ENCODE results near the gene SLC35C1.
A peak's percentile ranks its signal among the peaks of the same experiment; 100 is the strongest.

The SLC35C1 gene

DNA sequence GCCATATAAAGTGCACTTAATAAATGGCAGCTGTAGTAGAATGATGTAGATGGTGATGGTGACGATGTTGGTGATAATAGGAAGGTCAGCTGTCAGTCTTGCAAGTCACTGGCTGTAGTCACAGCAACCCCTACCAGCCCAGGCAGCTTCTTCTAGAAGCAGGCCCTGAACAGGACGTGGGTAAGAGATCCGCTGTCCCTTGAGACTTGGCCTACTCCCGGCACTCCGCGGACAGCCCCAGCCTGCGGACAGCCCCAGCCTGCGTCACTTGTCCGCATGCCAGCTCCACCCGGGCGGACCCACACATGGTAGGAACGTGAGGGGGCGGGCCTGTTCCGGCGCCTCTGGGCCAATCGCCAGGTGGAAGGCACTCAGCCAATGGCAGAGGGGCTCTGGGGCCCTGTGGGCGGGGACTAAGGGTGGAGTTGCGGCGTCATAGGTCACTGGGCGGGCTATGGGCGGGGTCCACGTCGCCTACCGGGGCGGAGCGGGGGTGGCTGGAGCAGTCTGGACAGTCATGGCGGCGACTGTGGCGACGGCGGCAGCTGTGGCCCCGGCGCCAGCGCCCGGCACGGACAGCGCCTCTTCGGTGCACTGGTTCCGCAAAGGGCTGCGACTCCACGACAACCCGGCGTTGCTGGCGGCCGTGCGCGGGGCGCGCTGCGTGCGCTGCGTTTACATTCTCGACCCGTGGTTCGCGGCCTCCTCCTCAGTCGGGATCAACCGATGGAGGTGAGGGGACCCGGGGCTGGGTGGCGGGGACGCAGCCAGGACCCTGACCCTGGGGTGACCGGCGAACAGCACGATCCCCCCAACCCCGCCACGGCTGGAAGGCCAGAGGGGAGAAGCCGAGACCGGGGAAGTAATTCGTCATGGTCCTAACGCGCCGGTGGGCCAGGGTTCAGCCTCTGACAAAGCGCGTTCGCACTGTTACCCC is 42.3 kb downstream of the SLC35C1 start, which contains the start of gene CRY2:
Gene CRY2 (plus strand): TSS at position 502 of the 937 bp plus-strand sequence. CDS start 16 bp downstream, at position 518.
- DNase-seq: peak; percentile 96

DNA sequence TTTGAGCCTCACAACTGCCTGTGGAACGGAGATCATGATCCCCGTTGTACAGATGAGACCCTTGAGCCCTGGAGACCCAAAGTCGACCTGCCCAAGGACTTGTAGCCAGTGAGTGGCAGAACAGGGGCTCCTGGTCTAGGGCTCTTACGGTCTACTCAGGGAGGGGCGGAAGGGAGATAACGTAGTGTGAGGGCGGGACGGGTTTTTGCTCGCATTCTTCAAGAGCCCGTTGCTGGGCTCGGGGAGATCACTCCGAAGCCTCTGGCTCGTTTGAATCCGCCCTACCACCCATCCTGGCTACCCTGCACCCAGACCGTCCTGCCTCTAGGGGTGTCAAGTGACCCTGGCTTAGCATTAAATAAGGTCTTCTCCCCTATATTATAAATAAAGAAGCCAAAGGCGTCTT is 43.0 kb downstream of the SLC35C1 start:
- no peak for DNase-seq

DNA sequence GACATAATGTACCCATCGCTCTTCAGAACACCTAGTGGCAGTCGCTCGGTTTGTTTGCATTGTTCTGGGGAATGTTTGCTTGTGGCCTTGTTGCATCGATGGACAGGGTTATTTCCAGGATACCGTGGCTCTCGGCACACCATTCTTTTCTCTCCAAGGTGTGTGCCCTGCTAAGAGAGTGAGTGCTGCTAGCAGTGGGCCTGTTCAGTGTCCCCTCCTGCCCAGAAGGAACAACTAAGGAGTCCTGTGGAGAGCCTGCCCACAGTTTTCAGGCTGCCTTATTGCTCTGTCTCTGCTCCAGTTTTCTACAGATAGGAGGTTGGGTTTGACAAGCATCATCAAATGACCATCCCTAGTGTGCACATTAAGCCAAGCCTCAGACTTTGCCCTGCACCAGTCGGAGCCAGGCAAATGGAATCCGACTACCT is 43.7 kb downstream of the SLC35C1 start:
- DNase-seq: no peak

DNA sequence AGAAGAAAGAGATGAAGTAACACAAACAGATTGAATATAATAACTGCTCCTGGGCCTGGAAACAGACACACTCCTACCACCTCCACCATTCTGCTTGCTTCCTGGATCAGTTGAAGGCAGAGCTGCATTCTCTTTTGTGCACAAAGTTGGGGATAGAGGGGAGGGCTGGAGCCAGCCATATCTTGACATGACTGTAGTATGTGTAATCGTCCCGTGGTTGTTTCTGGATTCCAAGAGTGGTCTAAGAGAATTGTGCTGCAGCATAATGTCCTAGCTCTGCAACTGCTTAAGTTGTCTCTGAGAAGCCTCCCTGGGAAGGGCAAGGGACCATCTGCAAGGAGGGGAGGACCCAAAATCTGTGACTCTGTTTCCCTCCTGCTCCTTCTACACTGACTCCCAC is 45.5 kb downstream of the SLC35C1 start:
- DNase-seq: no peak

DNA sequence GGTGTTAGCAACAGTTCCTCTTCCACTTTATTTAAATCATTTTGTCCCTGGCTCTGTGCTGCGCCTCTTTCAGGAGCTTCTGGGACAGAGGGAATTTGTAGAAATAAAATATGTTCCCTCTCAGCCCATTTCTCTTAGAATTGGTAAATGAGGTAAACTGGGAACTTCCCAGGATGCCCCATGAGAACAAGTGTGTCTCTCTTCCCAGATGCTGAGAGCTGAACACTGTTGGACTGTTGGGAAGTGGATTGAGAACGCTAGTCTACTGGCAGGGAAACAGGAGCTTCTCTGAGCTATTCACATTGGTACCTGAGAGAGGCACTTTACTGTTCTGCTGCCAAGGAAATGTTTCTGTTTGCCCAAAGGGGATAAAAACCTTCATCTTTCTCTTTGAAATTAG is 46.3 kb downstream of the SLC35C1 start:
- DNase-seq: no peak

DNA sequence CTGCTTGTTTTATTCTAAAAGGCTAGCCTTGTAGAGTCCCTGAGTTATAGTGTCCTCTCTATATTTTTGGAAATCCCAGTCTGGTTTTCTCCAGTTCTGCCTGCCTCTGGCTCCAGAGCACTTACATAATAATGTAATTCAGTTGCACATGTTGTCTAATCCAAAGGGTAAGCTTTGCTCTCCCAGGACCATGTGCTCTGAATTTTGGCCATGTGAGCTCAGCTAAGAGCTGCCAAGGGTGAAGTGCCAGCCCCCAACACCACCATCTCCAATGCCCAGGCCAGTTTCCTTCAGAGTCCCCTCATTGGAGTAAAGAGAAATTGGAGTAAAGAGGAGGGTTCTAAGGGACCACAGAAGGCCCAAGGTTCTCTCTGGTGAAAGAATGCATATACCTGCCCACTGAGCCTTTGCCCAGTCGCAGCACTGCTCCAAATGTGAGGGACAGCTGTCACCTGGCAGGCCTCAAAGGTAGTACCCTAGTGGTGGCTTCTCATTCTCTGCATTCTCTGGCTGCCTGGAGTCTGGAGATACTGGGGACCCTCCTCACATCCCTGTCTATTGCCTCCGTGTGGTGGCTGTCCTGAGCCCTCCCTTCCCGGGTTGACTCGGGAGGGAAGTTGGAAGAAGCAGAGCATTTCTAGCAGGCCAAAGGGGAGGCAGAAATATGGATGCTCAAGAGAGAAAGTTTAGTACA is 47.2 kb downstream of the SLC35C1 start:
- DNase-seq: no peak

DNA sequence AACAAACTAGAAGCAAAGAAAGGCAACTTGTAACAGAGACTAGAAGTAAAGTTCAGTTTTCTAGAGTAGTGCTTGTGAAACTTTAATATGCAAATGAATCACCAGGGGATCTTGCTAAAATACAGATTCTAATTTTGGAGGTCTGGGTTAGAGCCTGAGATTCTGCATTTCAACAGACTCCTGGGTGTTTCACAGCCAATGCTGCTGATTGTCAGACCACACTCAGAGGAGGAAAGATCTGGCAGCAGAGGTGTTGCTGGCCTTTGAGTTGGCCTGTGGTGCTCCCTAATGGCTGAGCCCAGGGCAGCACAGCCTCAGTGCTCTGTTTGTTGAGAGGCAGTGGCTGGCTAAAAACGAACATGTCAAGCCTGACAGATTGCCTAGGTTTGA is 47.8 kb downstream of the SLC35C1 start:
- DNase-seq: no peak

DNA sequence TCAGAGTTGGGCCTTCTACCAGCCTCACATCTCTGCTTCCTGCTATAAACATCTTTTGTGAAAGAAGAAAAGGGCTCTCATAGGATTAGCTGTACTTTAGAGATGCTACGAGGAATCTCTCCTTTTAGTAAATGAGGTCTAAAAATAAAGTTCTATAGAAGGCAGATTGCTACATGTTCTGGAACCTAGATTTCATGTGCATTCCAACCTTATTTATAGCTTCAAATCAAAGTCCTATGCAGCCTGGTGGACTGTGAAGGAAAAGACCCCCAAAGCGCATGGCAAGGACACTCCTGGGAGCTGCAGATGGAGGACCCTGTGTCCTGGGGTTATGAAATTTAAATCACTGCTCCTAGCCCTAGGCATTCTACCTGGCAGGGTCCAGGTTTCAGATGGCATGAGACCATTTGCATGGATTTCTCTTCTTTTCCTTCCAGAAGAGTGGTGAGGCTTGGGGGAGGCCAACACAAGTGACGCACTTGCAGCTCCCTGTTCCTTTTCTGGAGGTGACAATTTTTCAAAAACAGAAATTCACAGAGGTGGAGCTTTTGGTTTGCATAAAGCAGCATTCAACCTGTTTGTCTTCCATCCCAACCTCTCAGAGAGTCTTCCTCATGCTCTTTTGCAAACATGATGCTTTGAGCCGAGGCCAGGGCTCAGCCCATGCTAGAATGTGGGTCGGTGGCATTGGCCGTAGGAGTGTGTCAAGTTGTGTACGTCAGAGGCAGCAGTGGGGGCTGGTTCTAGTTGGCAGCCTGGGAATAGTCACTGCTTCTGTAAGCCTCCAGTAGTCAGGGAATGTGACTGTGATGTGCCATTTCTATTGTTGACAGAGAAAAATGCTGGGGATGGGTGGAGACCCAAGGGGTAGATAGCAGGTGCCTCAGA is 48.6 kb downstream of the SLC35C1 start:
- DNase-seq: no peak

DNA sequence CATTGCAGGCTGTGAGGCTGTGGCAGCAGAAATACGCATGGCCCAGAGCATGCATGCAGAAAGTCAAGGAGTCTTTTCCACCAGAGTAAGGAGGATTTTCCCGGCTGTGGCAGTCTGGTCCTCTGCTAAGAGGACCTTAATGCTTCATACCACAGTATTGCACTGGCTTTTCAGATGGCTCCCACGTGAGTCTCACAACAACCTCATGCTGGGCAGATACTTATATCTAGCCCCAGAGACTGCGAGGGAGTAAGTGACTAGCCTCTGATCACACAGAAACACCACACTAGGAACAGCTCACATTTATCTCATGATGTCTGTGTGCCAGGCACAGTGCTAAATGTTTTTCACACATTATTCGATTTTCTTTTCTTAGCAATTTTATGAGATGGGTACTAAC is 50.4 kb downstream of the SLC35C1 start:
- DNase-seq: no peak

DNA sequence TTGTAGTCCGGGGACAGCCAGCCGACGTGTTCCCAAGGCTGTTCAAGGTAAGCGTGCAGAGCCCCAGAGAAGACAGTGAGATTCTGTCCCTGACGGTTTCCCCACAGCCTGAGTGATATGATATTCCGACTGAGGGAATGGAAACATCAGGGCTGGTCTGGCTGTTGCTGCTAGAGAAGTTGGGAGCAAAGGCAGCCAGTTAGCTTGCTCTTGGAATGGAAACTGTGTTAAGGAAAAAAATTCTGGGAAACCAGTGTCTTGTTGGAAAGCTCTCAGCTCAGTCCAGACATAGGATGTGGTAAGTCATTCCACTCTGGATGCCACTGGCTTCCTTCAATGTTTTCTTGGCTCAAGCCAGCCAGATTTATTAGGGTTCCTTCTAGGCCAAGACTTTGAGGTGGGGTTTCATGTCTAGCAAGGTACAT is 51.1 kb downstream of the SLC35C1 start:
- no peak for DNase-seq

DNA sequence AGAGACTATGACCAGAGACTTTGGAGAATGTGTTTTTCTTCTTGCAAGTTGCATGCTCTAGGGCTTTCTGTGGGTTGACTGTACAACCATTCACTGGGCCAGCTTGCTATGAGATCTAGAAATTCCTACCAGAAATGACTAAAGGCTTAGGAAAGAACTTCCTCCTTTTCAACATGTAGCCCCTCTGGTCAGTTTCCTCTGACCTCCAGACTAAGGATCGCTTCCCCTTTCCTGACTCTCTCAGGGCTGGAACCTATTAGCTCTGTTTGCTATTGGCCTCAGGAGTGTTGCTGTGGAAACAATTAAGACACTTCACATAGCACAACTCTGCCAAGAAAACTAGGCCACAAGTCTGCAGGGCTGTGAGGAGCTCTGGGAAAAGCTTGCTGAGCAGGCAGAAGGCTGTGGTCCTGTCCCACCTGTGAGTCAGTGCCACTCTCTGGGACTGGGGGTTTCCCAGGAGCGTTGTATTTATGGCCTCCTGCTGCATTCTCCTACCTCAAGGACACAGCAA is 53.1 kb downstream of the SLC35C1 start:
- no peak for DNase-seq

DNA sequence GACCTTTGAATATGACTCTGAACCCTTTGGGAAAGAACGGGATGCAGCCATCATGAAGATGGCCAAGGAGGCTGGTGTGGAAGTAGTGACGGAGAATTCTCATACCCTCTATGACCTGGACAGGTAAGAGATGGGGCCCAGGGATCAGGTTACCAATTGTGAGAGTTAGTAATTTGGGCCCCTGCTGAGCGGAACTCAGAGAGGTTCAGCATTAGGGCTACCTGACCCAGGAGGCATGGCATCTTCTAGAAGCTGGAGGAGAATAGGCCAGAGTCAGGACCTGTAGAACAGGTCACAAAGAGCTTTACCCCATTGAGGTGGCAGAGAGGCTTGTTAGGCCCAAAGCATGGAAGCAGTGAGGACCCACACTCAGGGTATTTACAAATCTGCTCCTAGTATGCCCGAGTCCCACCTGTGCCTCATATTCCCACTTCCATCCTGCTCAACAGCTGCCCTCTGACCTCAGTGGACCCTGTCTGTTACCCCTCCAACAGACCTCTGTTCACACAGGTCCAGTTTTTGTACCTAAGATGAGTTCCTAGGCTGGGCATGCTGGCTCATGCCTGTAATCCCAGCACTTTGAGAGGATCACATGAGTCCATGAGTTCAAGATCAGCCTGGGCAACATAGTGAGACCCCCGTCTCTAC is 53.9 kb downstream of the SLC35C1 start:
- DNase-seq: no peak

DNA sequence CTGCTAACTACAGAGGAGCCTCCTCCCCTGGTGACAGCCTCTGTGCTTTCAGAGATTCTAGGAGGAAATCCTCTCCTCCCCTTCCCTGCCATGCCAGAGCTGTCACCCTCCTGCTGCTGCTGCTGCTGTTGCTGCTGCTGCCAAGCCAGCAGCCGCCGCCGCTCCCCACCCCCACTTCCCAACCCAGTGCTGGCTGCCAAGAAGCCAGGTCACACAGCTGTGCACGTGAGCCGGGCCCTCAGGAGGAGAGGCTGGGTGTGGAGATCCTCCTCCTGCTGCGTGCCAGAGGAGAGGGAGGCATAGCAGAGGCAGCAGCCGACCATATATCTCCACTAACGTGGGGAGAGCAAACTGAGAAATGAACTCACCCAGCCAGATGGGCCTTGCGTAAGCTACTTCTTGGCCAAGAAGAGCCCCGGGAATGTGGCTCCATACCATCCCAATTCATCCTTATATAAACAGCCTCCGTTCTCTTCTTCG is 54.8 kb downstream of the SLC35C1 start:
- peak; percentile 85 for DNase-seq

DNA sequence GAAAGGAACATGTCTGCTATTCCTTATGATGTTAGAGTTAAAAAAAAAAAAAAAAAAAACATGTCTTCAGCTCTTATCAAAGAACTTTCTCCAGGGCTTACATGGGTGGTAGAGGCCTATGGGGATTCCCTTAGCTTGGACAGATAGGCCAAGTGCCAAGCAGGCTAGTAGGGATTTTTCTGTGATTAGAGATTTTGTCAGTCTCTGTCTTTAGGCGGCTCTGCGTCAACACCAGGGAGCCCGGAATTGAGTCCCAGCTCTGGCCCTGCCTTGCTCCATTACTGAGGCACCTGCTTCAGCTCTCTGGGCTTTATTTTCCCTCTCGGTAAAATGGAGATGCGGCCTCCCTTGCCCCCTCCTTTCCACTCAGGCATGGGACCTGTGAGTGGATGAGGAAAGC is 55.4 kb downstream of the SLC35C1 start:
- no peak for DNase-seq

DNA sequence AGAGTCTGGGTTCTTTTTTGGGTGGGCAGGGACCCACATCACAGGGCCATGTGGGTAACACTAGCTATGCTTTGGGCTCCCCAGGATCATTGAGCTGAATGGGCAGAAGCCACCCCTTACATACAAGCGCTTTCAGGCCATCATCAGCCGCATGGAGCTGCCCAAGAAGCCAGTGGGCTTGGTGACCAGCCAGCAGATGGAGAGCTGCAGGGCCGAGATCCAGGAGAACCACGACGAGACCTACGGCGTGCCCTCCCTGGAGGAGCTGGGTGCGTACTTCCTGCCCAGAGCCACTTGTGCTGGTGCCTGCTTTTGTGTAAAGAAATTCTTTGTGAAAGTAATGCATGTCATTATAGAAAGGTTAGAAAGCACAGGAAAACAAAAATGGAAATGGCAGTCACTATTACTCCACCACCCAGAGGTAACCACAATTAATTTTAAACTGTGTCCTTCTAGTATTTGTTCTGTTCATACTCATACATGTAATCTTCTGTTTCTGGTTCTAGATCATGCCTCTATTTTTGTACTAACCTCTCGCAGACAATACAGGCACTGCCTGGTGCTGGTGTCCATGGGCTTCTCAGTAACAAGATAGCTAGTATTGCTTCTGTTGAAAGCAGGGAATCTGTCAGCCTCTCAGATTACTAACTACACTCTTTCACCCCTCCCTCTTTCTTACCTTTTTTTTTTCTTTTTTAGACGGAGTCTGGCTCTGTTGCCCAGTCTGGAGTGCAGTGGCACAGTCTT is 56.0 kb downstream of the SLC35C1 start:
- no peak for DNase-seq

Data from NCI-H1105 (cell line).